HG02870 (cell line): ENCODE data around the gene LDHD.

Experiments
- ATAC-seq: cut with Tn5 transposase; IDR thresholded peaks from one replicate; pipeline ENCODE4 v1.9.1; 2021; ENCODE audit warnings: mild to moderate bottlenecking, moderate library complexity; ENCODE audit not compliant: unreplicated experiment

Gene LDHD

DNA sequence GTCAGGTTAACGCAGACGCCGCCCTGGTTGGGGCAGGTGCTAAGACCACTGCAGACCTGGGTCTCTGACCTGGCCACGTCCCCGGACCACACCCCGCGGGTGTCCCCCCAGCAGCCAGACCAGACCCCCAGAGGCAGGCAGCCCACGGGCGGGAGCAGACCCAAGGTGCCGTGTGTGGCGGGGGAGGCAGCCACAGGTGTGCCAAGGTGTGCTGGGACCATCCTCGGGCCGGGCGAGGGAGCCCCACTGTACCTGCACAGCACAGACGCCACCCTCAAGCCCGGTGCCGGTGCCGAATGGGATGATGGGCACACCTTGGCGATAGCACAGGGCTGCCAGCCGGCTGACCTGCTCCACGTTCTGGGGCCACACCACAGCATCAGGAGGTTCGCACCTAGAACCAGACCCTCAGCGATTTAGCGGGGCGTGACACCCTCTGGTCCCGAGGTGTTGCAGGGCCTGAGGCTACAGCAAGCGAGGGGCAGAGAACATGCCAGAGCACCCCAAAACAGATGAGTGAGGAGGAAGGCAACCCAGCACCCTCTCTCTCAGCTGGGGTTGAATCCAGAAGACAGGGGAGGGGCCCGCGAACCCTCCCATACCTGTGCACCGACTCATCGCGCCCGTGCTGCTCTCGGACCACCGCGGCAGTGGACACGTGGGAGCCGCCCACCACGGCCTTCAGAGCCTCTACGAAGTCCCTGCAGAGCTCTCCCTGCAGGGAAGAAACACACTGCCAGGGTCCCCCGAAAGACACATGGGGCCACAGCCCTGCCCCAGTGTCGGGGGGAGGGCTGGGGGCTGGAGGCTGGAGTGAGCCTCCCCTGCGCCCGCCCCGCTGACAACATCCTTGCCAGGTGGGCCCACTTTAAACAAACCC is 1.4 kb downstream of the LDHD start:
- no peak for ATAC-seq

DNA sequence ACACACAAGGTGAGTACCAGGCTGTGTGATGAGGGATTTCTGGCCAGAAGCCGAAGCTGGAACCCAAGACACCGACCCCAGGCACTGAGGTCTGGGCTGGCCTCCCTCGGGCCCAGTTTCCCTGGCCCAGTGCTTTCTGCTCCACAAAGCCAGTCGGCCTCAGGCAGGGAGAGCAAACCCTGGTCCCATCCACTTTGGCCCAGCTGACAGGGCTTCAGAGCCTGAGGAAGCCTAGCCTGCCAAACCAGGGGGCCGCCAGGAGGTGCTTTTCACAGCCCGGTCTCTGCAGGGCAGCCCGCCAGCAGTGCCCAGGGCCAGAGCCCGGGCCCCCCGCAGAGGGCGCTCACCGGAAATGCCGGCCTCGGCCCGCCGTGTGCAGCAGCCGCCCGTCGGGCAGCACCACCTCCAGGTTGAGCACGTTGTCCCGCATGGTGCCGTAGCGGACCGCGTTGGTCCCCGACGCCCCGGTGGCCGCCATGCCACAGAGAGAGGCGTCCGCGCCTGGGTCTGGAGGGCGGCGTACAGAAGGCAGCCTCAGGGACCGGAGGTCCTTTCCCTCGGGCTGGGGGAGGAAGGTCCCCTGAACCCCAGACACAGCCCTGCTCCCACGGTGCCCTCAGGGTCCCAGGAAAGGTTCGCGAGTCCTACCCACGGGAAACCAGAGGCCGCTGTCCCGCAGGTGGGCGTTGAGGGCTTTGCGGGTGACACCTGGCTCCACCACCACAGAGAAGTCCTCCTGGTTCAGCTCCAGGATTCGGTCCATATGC is 2.2 kb downstream of the LDHD start:
- no peak for ATAC-seq

DNA sequence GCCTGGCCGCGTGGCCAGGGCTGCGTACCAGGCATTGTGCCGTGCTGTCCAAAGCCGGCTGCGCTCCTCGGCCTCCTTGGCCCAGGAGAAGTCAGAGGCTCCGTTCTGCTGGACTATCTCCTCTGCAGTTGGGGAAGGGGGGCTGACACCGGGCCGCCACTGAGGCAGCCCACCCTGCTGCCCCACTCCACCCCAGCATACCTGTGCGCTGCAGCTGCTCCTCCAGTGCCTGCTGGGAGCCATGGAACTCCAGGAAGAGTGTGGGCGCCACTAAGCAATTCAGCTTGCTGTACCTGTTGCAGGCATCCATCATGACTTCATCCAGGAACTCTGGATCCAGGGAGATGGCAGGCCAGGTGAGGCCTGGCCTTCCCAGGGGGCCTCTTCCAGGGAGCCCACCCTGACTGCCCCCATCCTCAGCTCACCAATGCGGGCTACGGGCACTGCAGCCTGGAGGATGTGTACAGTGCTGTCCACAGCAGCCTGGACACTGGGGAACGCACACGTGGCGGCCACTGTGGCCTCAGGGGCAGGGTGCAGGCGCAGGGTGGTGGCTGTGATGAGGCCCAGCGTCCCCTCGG is 2.9 kb downstream of the LDHD start:
- no peak for ATAC-seq

DNA sequence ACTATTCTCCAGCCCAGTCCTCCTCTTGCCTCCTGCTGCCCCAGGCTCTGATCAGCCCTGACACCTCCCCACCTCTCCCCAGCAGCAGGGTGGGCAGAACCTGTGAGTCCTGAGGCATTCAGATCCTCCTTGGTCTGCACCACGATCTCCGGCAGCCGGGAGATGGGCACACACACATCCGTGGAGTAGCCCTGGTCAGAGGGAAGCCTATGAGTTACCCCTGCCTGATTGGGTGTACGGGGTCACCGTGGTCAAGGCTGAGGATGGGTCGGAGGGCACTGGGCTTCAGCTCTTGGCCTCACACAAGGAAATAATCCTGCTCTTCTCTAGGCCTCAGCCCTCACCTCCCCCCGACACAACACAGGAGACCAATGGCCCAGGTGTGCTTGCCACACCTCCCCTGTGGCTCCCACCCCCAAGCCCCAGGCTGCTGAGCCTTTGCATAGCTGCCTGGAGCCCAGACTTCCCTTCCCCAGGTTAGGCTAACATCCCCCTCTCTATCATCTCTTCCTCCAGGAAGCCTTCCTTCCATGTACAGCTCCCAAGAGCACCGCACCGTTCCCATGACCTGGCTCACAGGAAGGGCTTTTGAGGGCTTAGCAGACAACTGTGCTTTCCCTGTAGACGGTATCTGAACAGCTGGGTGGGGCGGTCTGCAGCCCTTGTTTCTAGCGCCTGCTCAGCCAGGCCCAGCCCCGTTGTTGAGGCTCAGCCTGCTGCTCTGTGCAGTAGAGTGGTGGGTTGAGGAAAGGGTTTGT is 3.7 kb downstream of the LDHD start:
- ATAC-seq: no peak

DNA sequence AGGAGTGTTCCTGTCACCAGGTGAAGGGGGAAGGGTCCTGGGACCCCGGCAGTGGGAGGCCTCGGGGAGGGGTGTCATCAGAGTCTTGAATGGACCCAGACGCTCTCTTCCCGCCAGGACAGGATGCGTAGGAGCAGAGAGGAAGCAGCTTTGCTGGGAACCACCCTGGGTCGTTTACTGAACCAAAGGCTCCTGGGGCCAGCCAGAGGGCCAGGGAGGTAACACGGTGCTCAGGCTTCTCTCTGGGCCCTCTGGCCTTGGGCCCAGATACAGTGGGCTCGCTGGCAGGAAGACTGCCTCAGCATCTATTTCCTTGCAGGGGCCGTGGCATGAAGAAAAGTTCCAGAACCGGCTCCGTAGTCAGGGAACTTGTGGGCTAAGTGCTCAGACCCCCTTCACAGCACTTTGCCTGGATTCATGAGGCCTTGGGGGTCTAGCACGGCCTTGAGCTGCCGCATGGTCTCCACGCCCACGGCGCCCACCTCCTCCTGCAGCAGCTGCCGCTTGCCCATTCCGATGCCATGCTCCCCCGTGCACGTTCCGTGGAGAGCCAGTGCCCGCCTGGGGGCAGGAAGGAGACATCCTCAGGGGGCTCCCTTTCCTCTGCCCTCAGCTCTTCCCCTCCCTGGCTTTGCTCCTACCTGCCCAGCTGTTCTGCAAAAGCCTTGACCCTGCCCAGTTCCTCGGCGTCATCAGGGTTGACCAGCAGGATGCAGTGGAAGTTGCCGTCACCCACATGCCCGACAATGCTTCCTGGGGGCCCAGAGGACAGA is 4.4 kb downstream of the LDHD start:
- ATAC-seq: no peak

DNA sequence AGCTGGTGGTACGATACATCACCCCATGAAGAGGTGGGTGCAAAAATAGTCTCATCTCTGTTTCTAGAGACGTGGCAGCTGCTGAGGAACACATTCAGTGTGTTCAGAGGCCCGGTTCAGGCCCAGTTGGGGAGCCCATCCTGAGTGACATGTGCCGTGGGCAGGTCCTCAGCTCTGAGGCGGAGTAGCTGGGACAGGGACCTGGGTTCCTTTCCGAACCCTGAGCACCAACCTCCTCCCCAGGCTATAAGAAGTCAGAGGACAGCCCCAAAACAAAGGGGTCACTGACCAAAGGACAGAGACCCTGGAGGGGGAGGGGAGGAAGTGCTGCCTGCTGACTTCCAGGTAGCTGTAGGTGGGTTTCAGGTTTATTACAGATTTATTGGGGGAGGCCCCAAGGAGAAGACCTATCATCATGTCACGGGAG is 5.1 kb downstream of the LDHD start:
- ATAC-seq: no peak

DNA sequence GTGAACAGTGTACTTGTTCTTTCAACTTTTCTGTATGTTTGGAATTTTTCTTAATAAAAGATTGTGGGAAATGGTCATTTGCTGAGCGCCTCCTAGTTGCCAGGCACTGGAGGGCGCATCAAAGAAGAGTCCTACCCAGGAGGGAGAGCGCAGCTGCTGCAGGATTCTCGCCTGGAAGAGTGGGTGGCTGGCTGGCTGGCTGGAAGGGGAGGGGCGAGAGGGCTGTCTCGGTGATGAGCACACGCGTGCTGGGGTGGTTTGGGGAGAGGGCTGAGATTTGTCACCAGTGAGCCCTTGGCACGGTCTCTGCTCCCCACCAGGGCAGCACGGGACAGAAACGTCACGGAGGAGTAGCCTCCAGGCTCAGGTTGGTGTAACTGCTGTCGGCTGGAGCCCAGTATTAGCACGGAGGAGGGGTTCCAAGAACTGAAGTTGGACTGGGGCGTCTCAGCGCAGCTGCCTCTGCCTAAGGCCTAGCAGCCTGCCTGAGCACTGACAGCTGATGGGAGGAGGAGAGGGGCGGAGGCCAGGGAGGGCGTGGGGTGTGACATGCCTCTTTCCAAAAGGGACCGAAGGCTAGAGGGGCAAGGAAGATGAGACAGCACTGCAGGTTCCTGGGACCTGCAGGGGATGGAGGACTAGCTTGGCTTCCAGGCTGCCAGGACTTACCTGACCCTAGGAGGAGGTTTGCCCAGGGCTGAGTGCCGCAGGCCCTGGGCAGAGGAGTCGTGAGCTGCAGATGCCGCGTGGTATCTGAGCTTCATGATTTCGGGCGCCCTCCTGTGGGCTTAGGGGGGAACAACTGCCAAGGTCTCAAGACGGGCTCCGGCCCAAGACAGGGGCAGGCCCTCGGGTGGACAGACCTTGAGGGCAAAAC is 5.7 kb downstream of the LDHD start:
- ATAC-seq: peak; percentile 80

DNA sequence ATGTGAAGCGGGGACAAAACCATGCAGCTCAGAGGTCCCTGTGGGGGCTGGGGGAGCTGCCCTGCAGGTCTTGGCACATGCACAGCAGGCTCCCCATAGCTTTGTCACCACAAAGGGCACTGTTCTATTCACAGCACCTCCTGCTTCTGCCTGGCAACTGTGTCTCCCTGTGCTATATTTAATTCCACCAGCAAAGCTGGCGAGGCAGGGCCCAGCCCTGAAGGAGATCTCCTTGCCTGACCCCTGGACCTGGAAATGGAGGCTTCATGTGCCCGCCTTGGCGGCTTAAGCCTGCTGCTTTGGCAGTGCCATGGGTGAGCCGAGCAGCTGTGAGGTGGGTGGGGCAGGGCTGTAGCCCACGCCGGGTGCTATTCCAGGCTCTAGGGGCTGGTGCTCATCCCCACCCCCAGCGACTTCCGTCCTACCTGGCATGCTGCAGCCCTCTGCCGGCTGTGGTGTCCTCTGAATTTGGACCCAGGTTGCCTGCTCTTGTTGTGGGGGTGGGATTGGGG is 6.8 kb downstream of the LDHD start:
- no peak for ATAC-seq

DNA sequence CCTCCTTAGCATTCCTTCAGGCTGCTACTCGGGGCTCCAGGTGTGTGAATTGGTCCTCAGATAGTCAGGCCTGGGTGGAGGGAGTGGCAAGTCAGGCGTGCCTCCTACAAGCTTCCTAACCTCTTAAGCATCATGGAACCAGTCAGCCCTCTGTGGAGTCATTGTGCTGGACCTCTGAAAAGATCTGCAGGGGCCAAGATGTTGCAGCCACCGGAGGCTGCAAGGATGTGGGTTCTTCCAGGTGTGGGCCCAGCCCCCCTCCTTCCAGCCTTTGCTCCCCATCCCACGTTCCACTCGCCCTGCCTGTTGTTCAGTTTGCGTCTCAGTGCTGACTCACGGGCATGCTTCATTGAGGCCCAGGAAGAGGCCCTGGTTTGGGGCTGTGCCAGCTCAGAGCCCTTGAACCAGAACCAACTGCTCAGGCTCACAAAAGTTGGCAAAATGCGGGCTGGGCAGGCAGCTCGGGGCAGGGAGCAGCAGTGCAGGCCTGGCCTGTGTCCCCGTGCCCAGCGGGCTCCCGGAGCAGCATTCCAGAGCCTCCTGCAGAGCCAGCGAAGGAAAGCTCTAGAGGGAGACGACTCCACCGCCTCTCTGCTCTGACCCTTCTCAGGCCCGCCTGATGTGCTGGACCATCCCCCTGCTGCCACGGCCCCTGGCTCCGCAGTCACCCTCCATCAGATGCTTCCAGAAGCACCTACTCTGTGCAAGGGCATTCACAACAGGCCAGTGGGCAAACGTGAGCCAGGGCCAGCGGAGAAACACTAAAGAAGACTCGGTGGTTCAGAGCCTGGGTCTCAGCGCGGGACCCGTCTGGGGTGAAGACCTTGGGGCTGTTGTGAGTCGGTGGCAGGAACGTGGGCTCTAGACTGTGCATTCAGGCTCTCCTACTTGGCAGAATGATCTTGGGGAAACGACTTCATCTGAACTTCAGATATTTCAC is 7.5 kb downstream of the LDHD start:
- ATAC-seq: no peak

DNA sequence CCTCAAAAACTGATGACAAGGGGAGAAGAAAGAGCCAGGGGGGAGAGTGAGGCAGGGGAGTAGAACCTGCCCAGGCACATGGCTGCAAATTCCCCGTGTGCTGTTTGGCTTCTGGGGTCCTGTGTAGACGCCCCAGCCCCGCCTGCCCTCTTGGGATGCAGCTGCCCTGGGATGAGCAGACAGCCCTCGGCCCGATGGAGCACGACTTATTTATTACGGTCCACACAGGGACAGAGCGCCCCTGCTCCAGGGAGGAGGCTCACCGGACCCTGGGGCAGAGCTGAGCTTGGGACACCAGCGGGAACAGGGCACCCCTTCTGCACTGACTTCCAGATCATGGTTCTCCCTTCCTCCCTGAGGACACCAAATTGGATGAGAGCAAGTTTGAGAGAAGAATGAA is 9.1 kb downstream of the LDHD start:
- ATAC-seq: no peak

DNA sequence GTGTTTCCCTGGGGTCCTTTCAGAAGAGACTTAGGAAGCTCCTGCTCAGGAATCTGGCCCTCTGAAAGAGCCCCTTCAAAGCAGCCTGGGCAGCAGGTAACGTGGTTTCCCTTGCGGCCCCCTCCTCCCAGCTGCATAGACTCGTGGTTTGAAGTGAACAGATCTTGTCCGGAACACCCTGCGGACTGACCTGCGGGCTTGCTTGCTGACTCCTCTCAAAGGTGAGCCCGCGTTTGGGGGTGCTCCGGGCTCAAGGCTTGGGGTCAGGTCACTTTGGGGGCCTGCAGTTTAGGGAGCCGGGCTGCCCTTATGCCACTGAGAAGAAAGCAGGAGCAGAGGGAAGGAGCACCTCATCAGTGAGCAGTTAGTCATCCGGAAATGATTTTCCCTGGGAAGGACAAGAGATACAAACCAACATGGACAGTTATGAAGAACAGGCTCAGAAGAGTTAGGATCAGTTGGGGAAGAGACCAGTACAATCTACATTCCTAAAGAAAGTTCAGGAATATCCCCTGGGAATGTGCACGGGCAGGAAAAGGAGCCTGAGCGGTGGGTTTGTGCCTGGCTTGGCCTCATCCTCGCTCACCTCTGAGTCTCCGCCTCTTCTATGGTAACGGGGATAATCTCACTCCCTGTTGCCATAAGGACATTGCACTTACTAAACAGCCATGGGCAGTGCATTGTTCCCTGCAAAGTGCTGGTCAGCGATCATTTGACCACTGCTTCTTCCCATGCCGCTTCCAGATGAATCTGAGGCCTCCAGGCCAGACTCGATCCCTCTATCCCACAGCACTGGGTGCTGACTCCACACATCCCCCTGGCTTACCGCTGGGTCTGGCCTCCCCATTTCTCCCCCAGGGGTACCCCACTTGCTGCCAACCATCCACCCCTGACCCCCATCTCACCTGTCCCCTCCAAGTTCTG is 10.0 kb downstream of the LDHD start:
- no peak for ATAC-seq

DNA sequence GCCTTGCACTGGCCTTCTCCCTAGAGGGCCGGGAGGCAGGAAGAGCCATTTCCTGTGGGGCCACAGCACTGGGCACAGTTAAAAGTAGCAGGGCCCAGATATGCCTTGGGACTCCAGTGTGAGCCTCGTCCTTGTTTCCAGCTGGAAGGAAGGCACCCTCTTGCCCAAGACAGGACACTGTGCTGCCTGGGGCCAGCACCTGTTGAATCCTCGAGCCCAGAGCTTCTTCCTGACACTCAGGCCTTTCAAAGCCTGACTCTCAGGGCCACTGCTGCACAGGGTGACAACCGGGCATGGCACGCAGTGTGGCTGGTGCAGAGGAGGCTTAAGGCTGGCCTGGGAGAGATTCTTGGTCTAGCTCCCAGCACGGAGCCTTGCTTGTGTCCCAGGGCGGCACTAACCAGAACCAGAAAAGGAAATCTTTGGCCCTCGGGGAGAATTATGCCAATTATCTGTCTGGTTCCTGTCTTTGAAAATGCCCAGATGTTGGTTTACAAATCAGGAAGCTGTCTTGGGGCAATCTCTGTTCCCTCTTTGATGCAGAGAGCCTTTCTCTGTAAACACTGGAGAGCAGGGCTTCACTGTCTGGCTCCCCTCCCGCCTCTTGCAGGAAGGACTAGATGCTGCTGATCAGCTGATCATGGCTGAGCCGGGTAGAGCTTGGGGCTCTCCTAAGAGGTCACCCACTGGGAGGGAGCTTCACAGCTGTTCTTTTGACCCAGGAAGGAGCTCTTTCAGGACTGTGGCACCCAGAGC is 11.1 kb downstream of the LDHD start:
- ATAC-seq: no peak

DNA sequence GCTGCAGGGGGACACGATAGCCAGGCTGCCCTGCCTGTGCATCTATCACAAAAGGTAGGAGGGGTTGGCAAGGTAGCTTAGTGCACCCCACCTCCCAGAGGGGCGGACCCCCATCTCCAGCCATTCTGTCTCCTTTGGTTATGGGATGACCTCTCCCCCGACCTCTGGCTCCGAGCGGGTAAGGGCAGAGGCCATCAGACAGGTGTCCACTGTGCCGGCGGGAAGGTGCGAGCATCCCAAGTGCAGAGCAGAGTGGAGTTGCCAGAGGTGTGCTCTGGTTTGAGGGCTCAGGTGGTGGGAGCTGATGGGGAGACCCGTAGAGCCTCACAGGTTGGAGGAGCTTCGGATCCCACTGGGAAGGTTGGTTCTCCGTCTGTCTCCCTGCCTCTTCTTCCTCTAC is 11.7 kb downstream of the LDHD start:
- no peak for ATAC-seq

DNA sequence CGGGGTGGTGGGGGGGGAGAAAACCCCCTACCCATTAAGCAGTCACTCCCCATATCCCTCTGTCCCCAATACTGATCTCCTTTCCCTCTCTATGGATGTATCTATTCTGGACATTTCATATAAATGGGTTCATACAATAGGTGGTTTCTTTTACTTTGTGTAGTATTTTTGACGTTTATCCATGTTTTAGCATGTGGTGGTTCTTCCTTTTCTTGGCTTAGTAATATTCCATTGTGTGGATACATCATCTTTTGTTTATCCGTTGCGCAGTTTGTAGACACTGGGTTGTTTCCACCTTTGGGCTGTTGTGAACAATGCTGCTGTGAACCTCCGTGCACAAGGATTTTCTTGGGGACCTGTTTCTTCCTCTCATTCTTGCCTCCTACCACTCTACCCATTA is 12.6 kb downstream of the LDHD start:
- no peak for ATAC-seq

DNA sequence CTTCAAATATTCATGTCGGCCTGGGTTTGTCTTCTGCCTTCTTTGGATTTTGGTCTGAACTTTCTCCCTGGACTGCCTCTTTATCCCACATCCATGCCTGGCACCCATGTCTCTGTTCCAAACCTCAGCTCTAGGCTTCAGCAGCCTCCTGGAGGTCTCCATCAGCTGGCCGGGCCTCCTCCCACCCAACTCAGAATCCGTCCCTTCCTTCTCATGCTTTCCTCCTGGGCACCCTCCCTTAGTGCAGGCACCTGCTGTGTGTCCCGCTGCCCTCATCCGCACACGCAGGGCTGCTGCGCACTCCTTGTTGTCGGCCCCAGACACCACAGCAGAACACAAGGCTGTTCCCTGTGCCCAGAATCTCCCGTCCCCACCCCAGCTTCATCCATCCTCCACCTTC is 14.0 kb downstream of the LDHD start:
- ATAC-seq: no peak

DNA sequence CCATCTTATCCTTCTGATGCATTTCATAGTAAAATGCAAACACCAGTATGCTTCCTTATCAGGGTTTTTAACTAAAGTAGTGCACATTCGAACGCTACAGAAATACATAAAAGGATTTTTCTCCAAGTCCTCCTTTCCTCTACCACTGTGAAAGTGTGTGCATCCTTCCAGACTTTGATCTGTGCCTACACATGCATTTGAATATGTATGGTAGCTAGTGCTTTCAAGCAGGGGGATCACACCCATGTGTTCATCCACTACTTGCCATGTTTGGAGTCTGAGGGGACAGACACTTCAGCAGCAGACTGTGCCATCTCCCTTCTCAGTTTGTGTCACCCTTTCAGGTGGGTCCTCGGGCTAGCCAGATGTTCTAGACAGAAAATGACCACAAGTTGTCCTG is 14.9 kb downstream of the LDHD start:
- no peak for ATAC-seq
